GM13977 (cell line): ENCODE results near the gene DSN1.
A peak's percentile ranks its signal among the peaks of the same experiment; 100 is the strongest.

Source experiments
- DNase-seq: peaks from one replicate; pipeline ENCODE4 v3.0.0; 2012; ENCODE audit warnings: low spot score
- CTCF ChIP-seq: IDR thresholded peaks from 2 replicates; pipeline ENCODE4 v1.5.1; 2012; ENCODE audit warnings: mild to moderate bottlenecking, control low read depth; ENCODE audit not compliant: insufficient read depth; ENCODE audit errors: extremely low read depth, missing control alignments
- in situ Hi-C: fragments of 300-500 bp; cut with MboI; formaldehyde crosslinking; loops from one replicate; pipeline ENCODE4 v1.12.0; 2022; ENCODE audit warnings: low sequenced_read_pairs, low pct_unique_long_range_greater_than_20kb, mixed read lengths, inconsistent platforms; ENCODE audit not compliant: unreplicated experiment

Gene DSN1

GRCh38 chr20:36796117-36796516 is 22.6 kb upstream of the DSN1 start:
- in situ Hi-C loops: no loop called here
- no peak for DNase-seq
- no peak for TF ChIP-seq CTCF

- TF ChIP-seq CTCF: no peak
- in situ Hi-C loops: no loop called here
- DNase-seq: no peak
Measured at GRCh38 chr20:36795691-36796090, 22.1 kb upstream of the DSN1 start.

GRCh38 chr20:36794116-36794474 is 20.5 kb upstream of the DSN1 start:
- in situ Hi-C loops: no loop called here
- no peak for DNase-seq
- TF ChIP-seq CTCF: no peak

GRCh38 chr20:36793294-36794115 is 19.9 kb upstream of the DSN1 start:
- TF ChIP-seq CTCF: no peak
- in situ Hi-C loops: no loop called here
- DNase-seq: no peak

- TF ChIP-seq CTCF: peak; percentile 40
- in situ Hi-C loops: no loop called here
- DNase-seq: peak; percentile 68
Measured at GRCh38 chr20:36792422-36792821, 18.9 kb upstream of the DSN1 start.

- no peak for DNase-seq
- in situ Hi-C loops: no loop called here
- TF ChIP-seq CTCF: no peak
Measured at GRCh38 chr20:36791862-36792261, 18.3 kb upstream of the DSN1 start.
